ENCODE measurements around the gene CHST3.

Gene CHST3

DNA sequence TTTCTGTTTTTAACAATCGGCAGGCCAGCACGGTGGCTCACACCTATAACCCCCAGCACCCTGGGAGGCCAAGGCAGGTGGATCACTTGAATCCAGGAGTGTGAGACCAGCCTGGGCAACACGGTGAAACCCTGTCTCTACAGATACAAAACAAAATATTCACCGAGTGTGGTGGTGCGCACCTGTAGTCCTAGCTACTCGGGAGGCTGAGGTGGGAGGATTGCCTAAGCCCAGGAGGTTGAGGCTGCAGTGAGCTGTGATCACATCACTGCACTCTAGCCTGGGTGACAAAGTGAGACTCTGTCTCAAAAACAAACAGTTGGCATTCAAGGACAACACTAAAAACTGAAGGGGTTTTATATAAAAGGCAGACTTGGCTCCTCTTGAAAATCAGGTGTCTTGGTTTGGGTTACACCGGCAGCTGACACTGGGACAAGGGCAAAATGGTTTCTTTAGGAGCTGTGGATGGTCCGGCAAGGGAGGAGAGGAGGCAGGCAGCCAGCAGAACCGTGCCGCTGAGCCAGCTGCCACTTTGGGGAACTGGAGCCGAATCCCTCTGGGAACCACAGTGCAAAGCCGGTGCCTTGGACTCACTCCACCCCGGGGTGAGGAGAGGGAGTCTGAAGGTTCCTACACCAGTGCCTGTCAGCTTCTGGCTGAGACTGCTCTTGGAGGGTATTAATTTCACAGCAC lies 52.6 kb downstream of the CHST3 start:
- TF ChIP-seq, protein P1, sequence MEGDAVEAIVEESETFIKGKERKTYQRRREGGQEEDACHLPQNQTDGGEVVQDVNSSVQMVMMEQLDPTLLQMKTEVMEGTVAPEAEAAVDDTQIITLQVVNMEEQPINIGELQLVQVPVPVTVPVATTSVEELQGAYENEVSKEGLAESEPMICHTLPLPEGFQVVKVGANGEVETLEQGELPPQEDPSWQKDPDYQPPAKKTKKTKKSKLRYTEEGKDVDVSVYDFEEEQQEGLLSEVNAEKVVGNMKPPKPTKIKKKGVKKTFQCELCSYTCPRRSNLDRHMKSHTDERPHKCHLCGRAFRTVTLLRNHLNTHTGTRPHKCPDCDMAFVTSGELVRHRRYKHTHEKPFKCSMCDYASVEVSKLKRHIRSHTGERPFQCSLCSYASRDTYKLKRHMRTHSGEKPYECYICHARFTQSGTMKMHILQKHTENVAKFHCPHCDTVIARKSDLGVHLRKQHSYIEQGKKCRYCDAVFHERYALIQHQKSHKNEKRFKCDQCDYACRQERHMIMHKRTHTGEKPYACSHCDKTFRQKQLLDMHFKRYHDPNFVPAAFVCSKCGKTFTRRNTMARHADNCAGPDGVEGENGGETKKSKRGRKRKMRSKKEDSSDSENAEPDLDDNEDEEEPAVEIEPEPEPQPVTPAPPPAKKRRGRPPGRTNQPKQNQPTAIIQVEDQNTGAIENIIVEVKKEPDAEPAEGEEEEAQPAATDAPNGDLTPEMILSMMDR (conservative IDR thresholded peaks at IDR 0.05; ENCODE audit: control insufficient read depth, insufficient read depth, low read depth, low read length) = no peak
- DNase-seq (ENCODE audit: low read depth) = no peak
- no peak overlapping the region for H3K4me3 ChIP-seq (ENCODE audit: control insufficient read depth, low read depth, low read length)

DNA sequence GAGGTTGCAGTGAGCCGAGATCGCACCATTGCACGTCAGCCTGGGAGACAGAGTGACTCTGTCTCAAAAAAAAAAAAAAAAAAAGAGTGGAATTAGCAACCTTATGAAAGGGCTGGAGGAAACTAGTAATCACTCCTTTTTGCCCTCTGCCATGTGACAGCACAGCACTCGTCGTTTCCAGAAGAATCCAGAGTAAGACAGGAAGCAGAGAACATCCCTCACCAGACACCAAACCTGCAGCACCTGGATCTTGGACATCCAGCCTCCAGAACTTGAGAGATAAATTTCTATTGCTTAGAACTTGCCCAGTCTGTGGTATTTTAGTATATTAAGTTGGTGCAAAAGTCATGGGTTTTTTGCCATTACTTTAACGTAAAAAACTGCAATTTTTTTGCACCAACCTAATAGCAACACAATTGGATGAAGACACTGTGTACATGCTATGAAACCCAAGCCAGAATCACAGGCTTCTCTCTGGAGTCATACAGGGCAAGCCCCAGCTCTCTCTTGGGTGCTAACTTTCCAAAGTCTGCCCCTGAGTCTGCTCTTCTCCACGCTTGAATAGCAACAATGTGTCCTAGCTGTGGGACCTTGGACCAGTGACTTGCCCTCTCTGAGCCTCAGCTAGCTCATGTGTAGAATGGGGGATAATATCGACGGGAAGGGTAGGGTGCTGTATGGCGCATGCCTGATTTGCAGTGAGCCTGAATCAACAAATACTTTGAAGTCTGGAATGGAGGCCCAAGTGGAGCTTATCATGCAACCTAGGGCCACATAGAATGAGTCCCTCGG lies 55.1 kb downstream of the CHST3 start:
- TF ChIP-seq, protein P1 (conservative IDR thresholded peaks at IDR 0.05; ENCODE audit: control insufficient read depth, insufficient read depth, low read depth, low read length) = no peak
- DNase-seq (ENCODE audit: low read depth) = no peak
- H3K4me3 ChIP-seq (ENCODE audit: control insufficient read depth, low read depth, low read length) = no peak overlapping the region

DNA sequence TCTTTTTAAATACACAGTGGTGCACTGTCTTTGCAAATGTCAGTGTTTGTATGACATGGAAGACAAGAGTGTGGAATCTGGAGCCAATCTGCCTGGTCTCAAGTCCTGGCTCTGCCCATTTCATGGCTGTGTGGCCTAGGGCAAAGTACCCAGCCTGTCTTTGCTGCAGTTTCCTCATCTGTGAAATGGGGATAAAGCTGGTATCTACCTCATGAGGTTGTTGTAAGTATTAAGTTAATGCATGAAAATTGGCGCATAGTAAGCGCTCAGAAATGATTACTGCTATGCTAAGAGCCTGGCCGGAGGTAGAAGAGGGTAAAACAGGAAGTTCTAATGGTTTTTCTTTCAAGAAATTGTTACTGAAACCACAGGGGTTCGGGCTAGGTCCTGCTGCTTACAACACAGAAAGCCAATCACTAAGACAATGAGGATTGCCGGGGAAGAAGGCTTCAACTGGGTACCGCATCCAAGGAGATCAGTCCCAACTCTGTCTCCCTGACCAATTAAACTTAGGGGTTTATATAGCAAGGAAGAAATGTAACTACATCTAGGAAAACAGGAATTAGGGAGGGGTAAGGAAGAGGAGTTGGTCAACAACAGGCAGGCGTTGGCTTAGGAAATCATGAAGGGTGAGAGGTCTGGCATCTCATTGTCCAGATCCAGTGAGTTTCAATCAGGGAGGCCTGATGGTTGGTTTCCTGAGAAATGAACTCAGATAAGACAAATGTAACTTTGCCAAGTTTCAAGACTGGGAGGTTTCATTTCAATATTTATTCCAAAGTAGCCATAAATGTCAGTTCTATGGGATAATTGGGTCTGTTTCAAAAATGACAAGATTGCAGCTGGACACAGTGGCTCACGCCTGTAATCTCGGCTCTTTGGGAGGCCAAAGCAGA lies 57.0 kb downstream of the CHST3 start:
- DNase-seq (ENCODE audit: low read depth) = no peak
- TF ChIP-seq, protein P1 (conservative IDR thresholded peaks at IDR 0.05; ENCODE audit: control insufficient read depth, insufficient read depth, low read depth, low read length) = no peak
- no peak overlapping the region for H3K4me3 ChIP-seq (ENCODE audit: control insufficient read depth, low read depth, low read length)

DNA sequence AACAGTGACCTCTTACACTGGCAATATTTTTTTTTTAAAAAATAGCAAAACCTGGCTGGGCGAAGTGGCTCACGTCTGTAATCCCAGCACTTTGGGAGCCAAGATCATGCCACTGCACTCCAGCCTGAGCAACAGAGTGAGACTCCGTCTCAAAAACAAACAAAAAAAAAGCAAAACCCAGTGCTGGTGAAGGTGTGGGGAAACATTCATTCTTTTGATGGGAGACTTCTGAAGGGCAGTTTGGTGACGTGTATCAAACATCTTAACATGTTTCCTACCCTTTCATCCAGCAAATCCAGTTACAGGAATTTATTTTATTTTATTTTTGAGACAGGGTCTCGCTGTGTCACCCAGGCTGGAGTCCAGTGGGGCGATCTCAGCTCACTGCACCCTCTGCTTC lies 58.0 kb downstream of the CHST3 start:
- no peak overlapping the region for H3K4me3 ChIP-seq (ENCODE audit: control insufficient read depth, low read depth, low read length)
- no peak for DNase-seq (ENCODE audit: low read depth)
- TF ChIP-seq, protein P1 (conservative IDR thresholded peaks at IDR 0.05; ENCODE audit: control insufficient read depth, insufficient read depth, low read depth, low read length) = no peak

DNA sequence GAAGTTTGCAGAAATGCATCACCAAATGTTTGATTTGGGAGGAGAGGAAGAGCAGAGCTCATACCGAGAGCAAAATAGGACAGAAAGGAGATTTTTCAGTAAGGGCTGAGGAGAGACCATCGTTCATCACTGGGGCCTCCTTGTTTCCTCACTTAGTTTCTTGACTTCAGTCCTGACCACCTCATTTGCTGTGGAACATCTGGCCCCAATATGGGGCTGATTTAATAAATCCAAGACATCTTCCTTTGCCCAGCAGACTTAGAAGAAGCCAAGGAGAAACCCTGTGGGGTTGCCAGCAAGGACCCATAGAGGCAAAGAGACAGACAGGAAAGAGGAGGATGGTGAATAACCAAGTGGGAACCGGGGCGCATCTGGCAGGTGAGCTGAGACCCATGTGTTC lies 60.4 kb downstream of the CHST3 start:
- H3K4me3 ChIP-seq (ENCODE audit: control insufficient read depth, low read depth, low read length) = no peak overlapping the region
- TF ChIP-seq, protein P1 (conservative IDR thresholded peaks at IDR 0.05; ENCODE audit: control insufficient read depth, insufficient read depth, low read depth, low read length) = no peak
- peak; percentile 34 for DNase-seq (ENCODE audit: low read depth)

DNA sequence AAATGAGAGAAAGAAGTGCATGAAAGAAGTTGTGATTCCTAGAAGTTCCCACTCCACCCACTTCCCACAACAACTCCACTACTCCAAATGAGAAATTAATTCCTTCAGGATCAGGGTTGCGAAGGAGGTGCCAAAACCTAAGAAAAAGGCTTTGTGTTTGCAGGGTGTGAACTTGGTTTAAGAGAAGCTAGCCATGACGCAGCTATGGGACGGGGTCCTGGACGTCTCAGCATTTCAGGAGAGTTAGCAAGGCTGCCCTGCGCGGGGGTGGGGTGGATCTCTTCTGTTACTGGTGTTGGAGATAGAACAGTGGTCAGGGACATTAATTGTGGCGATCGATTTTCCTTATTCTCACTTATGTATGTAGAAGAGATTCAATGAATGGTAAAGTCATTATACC lies 61.2 kb downstream of the CHST3 start:
- TF ChIP-seq, protein P1 (conservative IDR thresholded peaks at IDR 0.05; ENCODE audit: control insufficient read depth, insufficient read depth, low read depth, low read length) = no peak
- no peak overlapping the region for H3K4me3 ChIP-seq (ENCODE audit: control insufficient read depth, low read depth, low read length)
- DNase-seq (ENCODE audit: low read depth) = no peak
